ENCODE results near the gene DGKH. TPM values are rescaled to one million over a fixed set of nuclear protein-coding genes. Genes with fewer than 3 reads are reported as not detected.
A peak's percentile ranks its signal among the peaks of the same experiment; 100 is the strongest.

Gene DGKH
- total RNA-seq, 1 donor from 2014 or later = 16.8 TPM

DNA sequence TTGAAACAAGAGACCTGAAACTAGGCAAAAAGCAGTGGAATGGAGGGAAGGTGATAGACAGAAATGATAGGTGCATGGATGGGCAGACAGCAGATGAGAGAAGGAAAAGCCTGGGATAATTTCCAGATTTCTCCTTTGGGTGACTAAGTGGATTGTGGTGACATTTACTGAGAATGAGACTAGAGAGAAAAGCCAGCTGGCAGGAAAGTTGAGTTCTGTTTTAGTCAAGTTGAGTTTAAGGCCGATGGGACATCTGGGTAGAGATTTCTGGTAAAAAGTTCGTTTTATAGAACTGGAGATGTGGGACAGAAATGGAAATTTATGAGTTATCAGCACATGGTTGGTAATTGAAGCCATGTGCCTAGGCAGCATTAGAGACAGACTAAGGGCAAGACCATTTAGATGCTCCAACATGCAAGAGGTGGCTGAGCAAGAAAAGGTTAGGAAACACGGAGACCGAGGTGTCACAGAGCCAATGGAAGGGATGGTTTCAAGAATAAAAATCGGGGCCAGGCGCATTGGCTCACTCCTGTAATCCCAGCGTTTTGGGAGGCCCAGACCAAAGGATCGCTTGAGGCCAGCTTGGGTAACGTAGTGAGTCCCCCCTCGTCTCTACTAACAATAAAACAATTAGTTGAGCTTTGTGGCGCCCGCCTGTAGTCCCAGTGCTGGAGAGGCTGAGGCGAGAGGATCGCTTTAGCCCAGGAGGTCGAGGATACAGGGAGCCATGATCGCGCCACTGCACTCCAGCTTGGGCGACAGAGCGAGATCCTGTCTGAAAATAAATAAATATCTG is 9.6 kb upstream of the DGKH start:
- no peaks in the 10 kb centered on the region for H3K36me3 ChIP-seq (ENCODE audit: control insufficient read depth, insufficient read depth, low read length)
- TF ChIP-seq, protein P1, sequence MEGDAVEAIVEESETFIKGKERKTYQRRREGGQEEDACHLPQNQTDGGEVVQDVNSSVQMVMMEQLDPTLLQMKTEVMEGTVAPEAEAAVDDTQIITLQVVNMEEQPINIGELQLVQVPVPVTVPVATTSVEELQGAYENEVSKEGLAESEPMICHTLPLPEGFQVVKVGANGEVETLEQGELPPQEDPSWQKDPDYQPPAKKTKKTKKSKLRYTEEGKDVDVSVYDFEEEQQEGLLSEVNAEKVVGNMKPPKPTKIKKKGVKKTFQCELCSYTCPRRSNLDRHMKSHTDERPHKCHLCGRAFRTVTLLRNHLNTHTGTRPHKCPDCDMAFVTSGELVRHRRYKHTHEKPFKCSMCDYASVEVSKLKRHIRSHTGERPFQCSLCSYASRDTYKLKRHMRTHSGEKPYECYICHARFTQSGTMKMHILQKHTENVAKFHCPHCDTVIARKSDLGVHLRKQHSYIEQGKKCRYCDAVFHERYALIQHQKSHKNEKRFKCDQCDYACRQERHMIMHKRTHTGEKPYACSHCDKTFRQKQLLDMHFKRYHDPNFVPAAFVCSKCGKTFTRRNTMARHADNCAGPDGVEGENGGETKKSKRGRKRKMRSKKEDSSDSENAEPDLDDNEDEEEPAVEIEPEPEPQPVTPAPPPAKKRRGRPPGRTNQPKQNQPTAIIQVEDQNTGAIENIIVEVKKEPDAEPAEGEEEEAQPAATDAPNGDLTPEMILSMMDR (IDR thresholded peaks at IDR 0.05; ENCODE audit: insufficient read depth, low read length, severe bottlenecking) = no peak
- no peaks in the 10 kb centered on the region for H3K27me3 ChIP-seq (ENCODE audit: control insufficient read depth, insufficient read depth, low read length)
- H3K4me3 ChIP-seq (ENCODE audit: low read depth, low read length) = no peak overlapping the region
- FAIRE-seq (peak; percentile 68), DNase-seq (ENCODE audit: low read depth) (no peak)

DNA sequence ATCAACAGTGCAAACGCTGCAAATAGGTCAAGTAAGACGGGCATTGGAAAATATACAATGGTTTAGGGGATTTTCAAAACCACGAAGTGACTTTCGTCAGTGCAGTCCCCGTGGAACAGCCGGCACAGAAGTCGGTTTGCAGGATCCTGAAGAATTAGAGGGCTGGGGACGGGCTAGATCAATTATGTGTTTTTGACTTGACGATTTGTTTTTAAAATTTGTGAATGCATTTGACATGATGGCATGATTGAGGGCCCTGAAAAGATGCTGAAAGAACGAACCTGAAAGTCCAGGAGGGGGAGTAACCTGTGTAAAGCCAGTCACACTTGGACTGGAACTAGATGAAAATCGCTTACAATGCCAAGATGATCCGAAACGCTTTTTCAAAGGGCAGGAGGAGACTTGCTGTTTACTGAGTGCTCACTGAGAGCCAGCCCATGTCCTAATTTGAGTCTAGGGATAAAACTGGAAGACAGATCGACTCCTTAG is 8.9 kb upstream of the DGKH start:
- TF ChIP-seq, protein P1 (IDR thresholded peaks at IDR 0.05; ENCODE audit: insufficient read depth, low read length, severe bottlenecking) = no peak
- no peaks in the 10 kb centered on the region for H3K27me3 ChIP-seq (ENCODE audit: control insufficient read depth, insufficient read depth, low read length)
- DNase-seq (ENCODE audit: low read depth) (no peak), FAIRE-seq (peak; percentile 68)
- H3K4me3 ChIP-seq (ENCODE audit: low read depth, low read length) = peak overlapping the region; percentile 88
- H3K36me3 ChIP-seq (ENCODE audit: control insufficient read depth, insufficient read depth, low read length) = no peaks in the 10 kb centered on the region

DNA sequence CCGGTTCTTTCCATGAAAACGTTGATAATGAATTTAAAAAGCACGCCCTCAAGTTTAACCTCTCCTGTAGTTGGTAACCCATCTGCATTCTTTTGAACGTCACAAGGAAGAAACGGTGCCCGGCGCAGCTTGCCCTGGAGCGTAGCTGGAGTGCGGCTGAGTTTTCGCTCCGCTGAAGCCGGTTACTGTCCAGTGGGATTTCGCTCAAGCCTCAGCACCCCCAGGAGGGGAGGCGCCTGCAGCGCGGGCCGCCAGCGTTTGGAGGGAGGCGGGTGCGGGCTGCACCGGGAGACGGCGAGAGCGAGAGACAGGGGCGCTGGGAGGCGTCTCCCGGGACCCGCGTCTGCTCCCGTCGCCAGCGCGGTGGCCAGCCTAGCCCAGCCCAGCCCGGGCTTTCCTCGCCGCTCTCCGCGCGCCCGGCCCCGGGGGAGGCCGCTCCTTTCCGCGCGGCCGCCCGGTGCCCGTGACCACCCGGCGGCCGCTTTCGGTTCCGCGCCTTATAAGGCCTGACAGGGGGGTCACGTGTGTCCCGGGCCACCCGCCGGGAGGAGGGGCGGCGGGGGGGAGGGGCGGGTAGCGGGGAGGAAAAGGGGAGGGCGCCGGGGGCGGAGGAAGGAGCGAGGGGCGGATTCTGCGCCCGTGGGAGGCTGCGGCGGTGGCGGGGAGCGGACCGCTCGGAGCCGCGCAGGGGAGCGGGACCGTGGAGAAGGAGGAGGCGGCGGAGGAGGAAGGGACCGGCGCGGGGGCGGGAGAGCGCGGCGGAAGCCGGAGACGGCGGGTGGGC is 8.3 kb upstream of the DGKH start:
- Histone ChIP-seq H3K27me3 (ENCODE audit: control insufficient read depth, insufficient read depth, low read length) (no peaks in the 10 kb centered on the region), H3K4me3 (ENCODE audit: low read depth, low read length) (peak overlapping the region; percentile 88), H3K36me3 (ENCODE audit: control insufficient read depth, insufficient read depth, low read length) (no peaks in the 10 kb centered on the region)
- TF ChIP-seq, protein P1 (IDR thresholded peaks at IDR 0.05; ENCODE audit: insufficient read depth, low read length, severe bottlenecking) = no peak
- DNase-seq (ENCODE audit: low read depth) = peak; percentile 63
- no peak for FAIRE-seq

DNA sequence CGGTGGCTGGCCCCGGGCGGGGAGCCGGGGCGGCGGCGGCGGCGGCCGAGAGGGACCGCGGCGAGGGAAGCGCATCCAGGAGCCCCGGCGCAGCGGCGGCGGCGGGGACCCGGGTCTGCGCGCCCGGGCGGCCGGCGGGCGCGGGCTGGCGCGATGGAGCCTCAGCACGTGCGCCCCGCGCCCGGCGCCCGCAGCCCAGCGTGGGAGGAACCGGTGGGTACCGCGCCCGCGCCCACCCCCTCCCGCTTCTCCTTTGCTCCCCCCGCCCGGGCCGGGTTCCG is 7.8 kb upstream of the DGKH start:
- H3K36me3 ChIP-seq (ENCODE audit: control insufficient read depth, insufficient read depth, low read length) = no peaks in the 10 kb centered on the region
- peak overlapping the region; percentile 88 for H3K4me3 ChIP-seq (ENCODE audit: low read depth, low read length)
- FAIRE-seq (no peak), DNase-seq (ENCODE audit: low read depth) (no peak)
- TF ChIP-seq, protein P1 (IDR thresholded peaks at IDR 0.05; ENCODE audit: insufficient read depth, low read length, severe bottlenecking) = no peak
- H3K27me3 ChIP-seq (ENCODE audit: control insufficient read depth, insufficient read depth, low read length) = no peaks in the 10 kb centered on the region

DNA sequence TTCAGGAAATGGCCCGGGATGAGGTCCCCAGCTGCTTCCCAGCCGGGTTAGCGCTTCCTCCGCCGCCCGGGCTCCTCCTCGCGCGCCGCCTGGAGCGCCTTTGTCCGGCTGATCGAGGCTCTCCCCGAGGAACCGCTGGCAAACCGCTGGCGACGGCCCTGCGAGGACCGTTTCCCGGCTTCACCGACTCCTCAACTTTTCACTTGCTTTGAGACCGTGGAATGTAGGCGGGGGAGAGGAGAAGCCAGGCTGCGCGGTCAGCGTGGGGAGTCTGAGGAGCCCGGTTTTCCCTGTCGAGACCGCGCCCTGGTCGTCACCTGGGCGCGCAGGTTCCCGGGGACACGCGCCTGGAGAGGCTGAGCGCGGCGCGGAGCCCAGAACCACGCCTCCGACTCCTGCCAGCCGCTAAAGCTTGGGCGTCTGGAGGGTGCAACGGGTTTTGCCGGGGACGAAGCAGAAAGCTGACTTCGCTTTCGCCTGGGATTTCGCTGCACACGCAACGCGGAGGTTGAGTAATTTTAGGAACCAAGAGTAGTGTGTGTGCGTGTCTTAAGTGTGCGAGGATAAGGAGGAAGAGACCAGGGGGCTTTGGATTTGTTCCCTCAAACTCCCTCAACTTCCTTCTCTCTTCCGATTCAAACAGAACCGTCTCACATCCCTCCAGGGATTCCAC is 7.3 kb upstream of the DGKH start:
- Histone ChIP-seq H3K36me3 (ENCODE audit: control insufficient read depth, insufficient read depth, low read length) (no peaks in the 10 kb centered on the region), H3K4me3 (ENCODE audit: low read depth, low read length) (peak overlapping the region; percentile 88), H3K27me3 (ENCODE audit: control insufficient read depth, insufficient read depth, low read length) (no peaks in the 10 kb centered on the region)
- TF ChIP-seq, protein P1 (IDR thresholded peaks at IDR 0.05; ENCODE audit: insufficient read depth, low read length, severe bottlenecking) = no peak
- FAIRE-seq (no peak), DNase-seq (ENCODE audit: low read depth) (peak; percentile 51)

Measured in bronchial epithelial cell (primary cell).